Brain microvascular endothelial cell (primary cell): Measurements from ENCODE around the gene NEUROD4.
A peak's percentile ranks its signal among the peaks of the same experiment; 100 is the strongest.

Experiments
- DNase-seq: peaks from one replicate; pipeline ENCODE4 v3.0.0-alpha.2; 2020
- H3K27ac ChIP-seq: fragments of 250-450 bp; sonication (Bioruptor Pico); 2 replicates; pipeline ENCODE4 v1.5.1; 2020; ENCODE audit warnings: mild to moderate bottlenecking, moderate library complexity
- H3K27me3 ChIP-seq: fragments of 250-450 bp; sonication (Bioruptor Pico); replicated peaks from 2 replicates; pipeline ENCODE4 v1.5.1; 2020; ENCODE audit warnings: mild to moderate bottlenecking
- H3K36me3 ChIP-seq: fragments of 250-450 bp; sonication (Bioruptor Pico); replicated peaks from 2 replicates; pipeline ENCODE4 v1.5.1; 2020; ENCODE audit warnings: mild to moderate bottlenecking
- H3K4me3 ChIP-seq: 2 replicates; pipeline ENCODE4 v1.5.1; 2011; ENCODE audit warnings: low read depth, mild to moderate bottlenecking, control low read depth, low read length, moderate library complexity
- CTCF ChIP-seq: IDR thresholded peaks from 2 replicates; pipeline ENCODE4 v1.5.1; 2011; ENCODE audit warnings: low read depth, mild to moderate bottlenecking, moderate library complexity, low read length, control low read depth, inconsistent platforms; ENCODE audit errors: missing control alignments
- in situ Hi-C: cut with HindIII; loops from 2 replicates; pipeline ENCODE4 v1.10.0; 2017; ENCODE audit warnings: low sequenced_read_pairs, low pct_ligation_motif_present

NEUROD4 gene

GRCh38 chr12:55063291-55063690 is 43.5 kb downstream of the NEUROD4 start:
- no peak for DNase-seq
- no peak overlapping the region for H3K4me3 ChIP-seq
- TF ChIP-seq CTCF = no peak
- in situ Hi-C loops = no loop called here
- H3K27ac ChIP-seq = no peak overlapping the region
- no peaks in the 10 kb centered on the region for H3K36me3 ChIP-seq
- H3K27me3 ChIP-seq = no peaks in the 10 kb centered on the region

GRCh38 chr12:55065535-55065934 is 45.8 kb downstream of the NEUROD4 start:
- DNase-seq = no peak
- no peak overlapping the region for H3K4me3 ChIP-seq
- no peaks in the 10 kb centered on the region for H3K36me3 ChIP-seq
- no peak overlapping the region for H3K27ac ChIP-seq
- in situ Hi-C loops = no loop called here
- TF ChIP-seq CTCF = no peak
- no peaks in the 10 kb centered on the region for H3K27me3 ChIP-seq

- H3K27me3 ChIP-seq = no peaks in the 10 kb centered on the region
- DNase-seq = no peak
- in situ Hi-C loops = no loop called here
- TF ChIP-seq CTCF = no peak
- H3K27ac ChIP-seq = no peak overlapping the region
- no peaks in the 10 kb centered on the region for H3K36me3 ChIP-seq
- H3K4me3 ChIP-seq = no peak overlapping the region
Measured at GRCh38 chr12:55067701-55068100, 47.9 kb downstream of the NEUROD4 start.

- TF ChIP-seq CTCF = peak; percentile 84
- Histone ChIP-seq H3K4me3 (no peak overlapping the region), H3K36me3 (no peaks in the 10 kb centered on the region), H3K27me3 (no peaks in the 10 kb centered on the region), H3K27ac (no peak overlapping the region)
- in situ Hi-C loops = no loop called here
- peak; percentile 48 for DNase-seq
Measured at GRCh38 chr12:55068416-55069010, 48.7 kb downstream of the NEUROD4 start.

GRCh38 chr12:55072083-55072482 is 52.3 kb downstream of the NEUROD4 start:
- peak; percentile 59 for TF ChIP-seq CTCF
- no peak for DNase-seq
- no peaks in the 10 kb centered on the region for H3K27me3 ChIP-seq
- no peaks in the 10 kb centered on the region for H3K36me3 ChIP-seq
- no peak overlapping the region for H3K27ac ChIP-seq
- in situ Hi-C loops = no loop called here
- H3K4me3 ChIP-seq = no peak overlapping the region
